Sigmoid colon (tissue), 7 donors: ENCODE data around the gene PCNX3. TPM values are rescaled to one million over a fixed set of nuclear protein-coding genes. Genes with fewer than 3 reads are reported as not detected.

Source experiments
- DNase-seq: peaks from one replicate; pipeline ENCODE4 v3.0.0-alpha.2; 2019
- H3K27ac ChIP-seq, 4 donors: fragments of 200-600 bp; sonication (generic); one replicate each; pipeline ENCODE4 v1.5.1; 2016 to 2019; ENCODE audit warnings: mild to moderate bottlenecking in 1 of 4
- H3K27me3 ChIP-seq, 3 donors: fragments of 200-600 bp; sonication (generic); one replicate each; pipeline ENCODE4 v1.5.1; 2019; ENCODE audit warnings: mild to moderate bottlenecking in 1 of 3
- H3K36me3 ChIP-seq, 4 donors: fragments of 200-600 bp; sonication (generic); one replicate each; pipeline ENCODE4 v1.5.1; 2016 to 2019
- H3K4me1 ChIP-seq, 4 donors: fragments of 200-600 bp; sonication (generic); one replicate each; pipeline ENCODE4 v1.5.1; 2017 to 2019
- H3K4me3 ChIP-seq, 4 donors: fragments of 200-600 bp; sonication (generic); one replicate each; pipeline ENCODE4 v1.5.1; 2017 to 2019; ENCODE audit warnings: mild to moderate bottlenecking in 2 of 4, moderate library complexity in 1 of 4
- H3K9me3 ChIP-seq, 4 donors: fragments of 200-600 bp in 3 of 4; sonication (generic) in 3 of 4; one replicate each; pipeline versions ENCODE4 v1.5.1 to v1.6.1; 2013 to 2019
- EP300 ChIP-seq, 4 donors: sonication (generic); formaldehyde crosslinking; IDR thresholded peaks; one replicate each; pipeline ENCODE4 v1.6.1; 2017; ENCODE audit warnings: antibody characterized with exemption in 4 of 4
- POLR2A ChIP-seq, 2 donors: fragments of 450-650 bp; IDR thresholded peaks; one replicate each; pipeline ENCODE4 v1.6.1; 2016; ENCODE audit warnings: antibody characterized with exemption in 2 of 2, mild to moderate bottlenecking in 2 of 2, moderate library complexity in 2 of 2
- POLR2AphosphoS5 ChIP-seq, 4 donors: sonication (generic); formaldehyde crosslinking; IDR thresholded peaks; one replicate each; pipeline ENCODE4 v1.6.1; 2017; ENCODE audit warnings: antibody characterized with exemption in 4 of 4
- WGBS, 2 donors: extraction: QIAGEN DNeasy Blood & Tissue Kit; methylation state at CpG; one replicate each; pipeline ENCODE4 v1.1.7; 2013; 5-methylcytosine and 5-hydroxymethylcytosine counted together
- intact Hi-C: fragments of 100-400 bp; cut with DNase I; formaldehyde crosslinking; loops from one replicate; pipeline ENCODE4 v1.15.1; 2023
- polyA plus RNA-seq, 3 donors: library from polyadenylated mRNA; stranded (reverse); fragments of 200-250 nt; gene quantifications; one replicate each; pipeline ENCODE4 v1.2.3, GENCODE V29; 2013
- total RNA-seq, 4 donors: library from RNA; depleted of rRNA; stranded (reverse); fragments of >200 nt; gene quantifications; one replicate each; pipeline ENCODE4 v1.1.0, GENCODE V29; 2016
- TF ChIP-seq, protein P1 (sequence below), 4 experiments: fragments of 450-650 bp in 3 of 4; fragments of 200-600 bp in 1 of 4; IDR thresholded peaks; one replicate each; pipeline ENCODE4 v1.5.1; 2016 to 2019; ENCODE audit warnings: antibody characterized with exemption in 4 of 4, mild to moderate bottlenecking in 3 of 4, moderate library complexity in 2 of 4
- donor health status: healthy with polysubstance abuse.
- donor health status: Bipolar disorder and iron deficiency.
- donor health status: healthy.

PCNX3 gene
- total and polyA plus RNA-seq, 7 donors, result 6.0 to 35.0 (median 11.0) TPM

- no peak for DNase-seq
- no peak for TF ChIP-seq EP300 (IDR thresholded peaks at IDR 0.05)
- TF ChIP-seq POLR2AphosphoS5 (IDR thresholded peaks at IDR 0.05), result no peak
- TF ChIP-seq, protein P1, sequence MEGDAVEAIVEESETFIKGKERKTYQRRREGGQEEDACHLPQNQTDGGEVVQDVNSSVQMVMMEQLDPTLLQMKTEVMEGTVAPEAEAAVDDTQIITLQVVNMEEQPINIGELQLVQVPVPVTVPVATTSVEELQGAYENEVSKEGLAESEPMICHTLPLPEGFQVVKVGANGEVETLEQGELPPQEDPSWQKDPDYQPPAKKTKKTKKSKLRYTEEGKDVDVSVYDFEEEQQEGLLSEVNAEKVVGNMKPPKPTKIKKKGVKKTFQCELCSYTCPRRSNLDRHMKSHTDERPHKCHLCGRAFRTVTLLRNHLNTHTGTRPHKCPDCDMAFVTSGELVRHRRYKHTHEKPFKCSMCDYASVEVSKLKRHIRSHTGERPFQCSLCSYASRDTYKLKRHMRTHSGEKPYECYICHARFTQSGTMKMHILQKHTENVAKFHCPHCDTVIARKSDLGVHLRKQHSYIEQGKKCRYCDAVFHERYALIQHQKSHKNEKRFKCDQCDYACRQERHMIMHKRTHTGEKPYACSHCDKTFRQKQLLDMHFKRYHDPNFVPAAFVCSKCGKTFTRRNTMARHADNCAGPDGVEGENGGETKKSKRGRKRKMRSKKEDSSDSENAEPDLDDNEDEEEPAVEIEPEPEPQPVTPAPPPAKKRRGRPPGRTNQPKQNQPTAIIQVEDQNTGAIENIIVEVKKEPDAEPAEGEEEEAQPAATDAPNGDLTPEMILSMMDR (IDR thresholded peaks at IDR 0.05), result no peak
- no peak for TF ChIP-seq POLR2A (IDR thresholded peaks at IDR 0.05)
- WGBS, 2 donors, result 92 to 100% methylated on average over 1 of the region's 1 CpG
- intact Hi-C loops, result loop anchor here (10.0 kb wide), 1 partner anchor 239 kb away; no protein-coding TSS in a partner anchor
- Histone ChIP-seq H3K9me3 (no peaks in the 10 kb centered on the region), H3K36me3 (peaks cover 17 to 67% (median 34%) of the 10 kb centered on the region in 4 donors), H3K4me3 (no peak overlapping the region), H3K4me1 (peaks cover 0 to 24% (median 17%) of the 10 kb centered on the region in 4 donors), H3K27me3 (no peaks in the 10 kb centered on the region), H3K27ac (peak overlapping the region in 1 of 4 donors; percentile 24)
Observed at GRCh38 chr11:65604258-65604657, 11.3 kb upstream of the PCNX3 start.

DNA sequence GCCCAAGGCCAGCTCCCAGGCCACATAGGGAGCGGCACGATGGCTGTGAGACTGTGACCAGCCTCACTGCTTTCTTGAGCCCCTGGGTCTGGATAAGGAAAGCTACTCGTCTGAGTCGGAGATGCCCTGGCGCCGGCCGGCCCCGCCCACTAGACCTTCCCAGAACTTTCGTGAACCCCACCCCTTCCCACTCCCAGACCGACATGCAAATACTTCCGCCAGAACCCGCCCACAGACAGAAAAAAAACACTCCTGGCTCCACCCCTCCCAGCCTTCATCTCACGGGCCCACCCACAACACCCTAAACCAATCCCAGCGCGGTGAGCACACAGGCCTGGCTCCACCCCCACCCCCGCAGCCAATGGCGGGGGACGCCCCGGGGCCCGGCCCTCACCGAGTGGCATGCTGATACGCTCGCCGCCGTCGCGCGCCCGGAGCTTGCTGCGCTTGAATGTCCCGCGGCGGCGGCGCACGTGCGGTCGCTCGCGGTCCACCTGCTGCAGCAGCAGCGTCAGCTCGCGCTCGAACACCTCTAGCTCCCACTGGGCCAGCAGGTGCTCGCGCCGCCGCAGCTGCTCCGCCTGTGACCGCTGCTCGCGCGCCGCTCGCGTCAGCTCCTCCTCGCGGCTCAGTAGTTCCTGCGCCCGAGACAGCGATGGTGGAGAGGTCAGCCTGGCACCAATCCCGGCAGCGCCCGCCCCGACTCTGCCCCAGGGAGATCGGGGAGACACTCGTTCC lies 8.5 kb upstream of the PCNX3 start:
- DNase-seq, result peak; percentile 99
- intact Hi-C loops, result loop anchor here (5.0 to 10.0 kb wide), 2 partner anchors 65 to 242 kb away; no protein-coding TSS in a partner anchor
- H3K4me1 ChIP-seq, result peaks cover 0 to 48% (median 42%) of the 10 kb centered on the region in 4 donors
- peak overlapping the region; percentile 11 to 42 (median 34) for H3K4me3 ChIP-seq
- peaks cover 14 to 56% (median 29%) of the 10 kb centered on the region in 4 donors for H3K36me3 ChIP-seq
- peak overlapping the region; percentile 76 to 88 (median 86) for H3K27ac ChIP-seq
- TF ChIP-seq EP300 (IDR thresholded peaks at IDR 0.05) (peak in 1 of 4 donors; percentile 27), POLR2AphosphoS5 (IDR thresholded peaks at IDR 0.05) (peak in 3 of 4 donors; percentile 11 to 27 (median 23))
- TF ChIP-seq, protein P1 (IDR thresholded peaks at IDR 0.05), result no peak
- H3K9me3 ChIP-seq, result no peaks in the 10 kb centered on the region
- 62 to 67% methylated on average over 67 of the region's 67 CpGs for WGBS, 2 donors
- no peaks in the 10 kb centered on the region for H3K27me3 ChIP-seq

DNA sequence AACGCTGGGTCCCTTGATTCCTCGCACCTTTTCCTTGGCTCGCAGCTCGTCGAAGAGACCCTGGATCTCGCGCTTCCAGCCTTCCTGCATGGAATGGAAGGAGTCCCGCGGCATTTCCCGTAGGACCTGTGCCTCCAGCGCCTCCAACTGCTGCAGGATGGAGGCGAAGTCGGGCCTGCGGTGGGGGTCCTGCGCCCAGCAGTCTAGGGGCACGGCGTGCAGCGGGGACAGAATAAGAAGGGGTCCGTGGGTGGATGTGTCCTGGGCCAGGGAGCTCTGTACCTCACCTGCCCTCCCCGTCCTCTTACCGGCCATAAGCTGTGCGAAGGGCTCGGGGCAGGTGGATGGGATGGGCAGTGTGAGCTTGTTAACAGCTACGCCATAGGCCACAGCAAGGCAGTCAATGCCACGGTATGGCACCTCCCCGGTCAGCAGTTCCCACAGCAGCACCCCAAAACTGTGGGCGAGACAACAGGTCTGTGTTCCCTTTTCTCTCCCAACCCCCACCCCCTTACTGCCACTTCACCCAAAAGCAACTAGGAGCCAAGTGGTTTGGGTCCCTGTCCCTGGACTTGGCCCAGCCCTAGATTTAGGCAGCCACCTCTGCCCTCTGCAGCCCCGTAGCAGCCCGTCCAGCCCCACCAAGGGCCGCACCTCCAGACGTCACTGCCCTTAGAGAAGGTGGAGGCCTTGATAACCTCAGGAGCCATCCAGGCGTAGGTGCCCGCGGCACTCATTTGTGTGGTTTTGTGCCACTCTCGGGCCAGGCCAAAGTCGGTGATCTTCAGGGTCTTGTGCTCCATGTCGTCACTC lies 7.8 kb upstream of the PCNX3 start:
- DNase-seq, result no peak
- H3K9me3 ChIP-seq, result no peaks in the 10 kb centered on the region
- no peaks in the 10 kb centered on the region for H3K27me3 ChIP-seq
- H3K4me3 ChIP-seq, result peak overlapping the region; percentile 11 to 42 (median 34)
- 90 to 94% methylated on average over 37 of the region's 37 CpGs for WGBS, 2 donors
- peak overlapping the region; percentile 76 to 88 (median 84) for H3K27ac ChIP-seq
- intact Hi-C loops, result loop anchor here (5.0 to 10.0 kb wide), 2 partner anchors 66 to 243 kb away; no protein-coding TSS in a partner anchor
- peaks cover 14 to 48% (median 29%) of the 10 kb centered on the region in 4 donors for H3K36me3 ChIP-seq
- TF ChIP-seq EP300 (IDR thresholded peaks at IDR 0.05) (no peak), POLR2A (IDR thresholded peaks at IDR 0.05) (no peak), POLR2AphosphoS5 (IDR thresholded peaks at IDR 0.05) (no peak)
- TF ChIP-seq, protein P1 (IDR thresholded peaks at IDR 0.05), result no peak
- H3K4me1 ChIP-seq, result peaks cover 0 to 56% (median 50%) of the 10 kb centered on the region in 4 donors

- Histone ChIP-seq H3K36me3 (peaks cover 14 to 34% (median 26%) of the 10 kb centered on the region in 4 donors), H3K27me3 (no peaks in the 10 kb centered on the region), H3K4me3 (no peak overlapping the region), H3K4me1 (peaks cover 0 to 65% (median 58%) of the 10 kb centered on the region in 4 donors), H3K27ac (peak overlapping the region in 3 of 4 donors; percentile 9 to 92 (median 39)), H3K9me3 (no peaks in the 10 kb centered on the region)
- DNase-seq, result no peak
- intact Hi-C loops, result loop anchor here (5.0 to 10.0 kb wide), 2 partner anchors 67 to 244 kb away; no protein-coding TSS in a partner anchor
- no peak for TF ChIP-seq POLR2A (IDR thresholded peaks at IDR 0.05)
- TF ChIP-seq, protein P1 (IDR thresholded peaks at IDR 0.05), result no peak
- no peak for TF ChIP-seq POLR2AphosphoS5 (IDR thresholded peaks at IDR 0.05)
- no peak for TF ChIP-seq EP300 (IDR thresholded peaks at IDR 0.05)
- 52 to 67% methylated on average over 3 of the region's 3 CpGs for WGBS, 2 donors
Observed at GRCh38 chr11:65609229-65609628, 6.3 kb upstream of the PCNX3 start.
